Smooth muscle cell (in vitro differentiated cells): ENCODE data around the gene CADPS2. TPM values are rescaled to one million over a fixed set of nuclear protein-coding genes. Genes with fewer than 3 reads are reported as not detected.
A peak's percentile ranks its signal among the peaks of the same experiment; 100 is the strongest.

ENCODE experiments used
- DNase-seq: peaks from one replicate; lab custom pipeline; 2025; ENCODE audit not compliant: unreplicated experiment; lab: John Stamatoyannopoulos, UW
- H2AFZ ChIP-seq: fragments of 200-600 bp; sonication (generic); 2 replicates; pipeline ENCODE4 v1.6.0; 2016; ENCODE audit warnings: antibody characterized with exemption, low read depth, mild to moderate bottlenecking
- H3F3A ChIP-seq: fragments of 200-600 bp; sonication (generic); 2 replicates; pipeline ENCODE4 v1.6.0; 2017; ENCODE audit warnings: antibody characterized with exemption, low read depth
- H3K27ac ChIP-seq: fragments of 200-600 bp; sonication (generic); 2 replicates; pipeline ENCODE4 v1.5.1; 2016; ENCODE audit warnings: low read depth, mild to moderate bottlenecking
- H3K27me3 ChIP-seq: fragments of 200-600 bp; sonication (generic); 2 replicates; pipeline ENCODE4 v1.6.1; 2016; ENCODE audit warnings: low read depth, mild to moderate bottlenecking
- H3K36me3 ChIP-seq: fragments of 200-600 bp; sonication (generic); 2 replicates; pipeline ENCODE4 v1.5.1; 2016; ENCODE audit warnings: low read depth
- H3K4me1 ChIP-seq: fragments of 200-600 bp; sonication (generic); 2 replicates; pipeline ENCODE4 v1.5.1; 2016; ENCODE audit warnings: low read depth
- H3K4me2 ChIP-seq: fragments of 200-600 bp; sonication (generic); 2 replicates; pipeline ENCODE4 v1.6.0; 2016; ENCODE audit warnings: mild to moderate bottlenecking
- H3K4me3 ChIP-seq: fragments of 200-600 bp; sonication (generic); 2 replicates; pipeline ENCODE4 v1.5.1; 2016; ENCODE audit warnings: mild to moderate bottlenecking
- H3K79me2 ChIP-seq: fragments of 200-600 bp; sonication (generic); 2 replicates; pipeline ENCODE4 v1.6.0; 2016; ENCODE audit warnings: low read depth, mild to moderate bottlenecking
- H3K9ac ChIP-seq: fragments of 200-600 bp; sonication (generic); 2 replicates; pipeline ENCODE4 v1.6.0; 2016; ENCODE audit warnings: low read depth
- H3K9me3 ChIP-seq: fragments of 200-600 bp; sonication (generic); replicated peaks from 2 replicates; pipeline ENCODE4 v1.5.1; 2016; ENCODE audit warnings: low read depth
- H4K20me1 ChIP-seq: fragments of 200-600 bp; sonication (generic); 2 replicates; pipeline ENCODE4 v1.6.0; 2016; ENCODE audit warnings: low read depth
- CTCF ChIP-seq: fragments of 200-600 bp; sonication (generic); IDR thresholded peaks from 2 replicates; pipeline ENCODE4 v1.5.1; 2017; ENCODE audit warnings: borderline replicate concordance, mild to moderate bottlenecking, antibody characterized with exemption; ENCODE audit not compliant: insufficient read depth, poor library complexity, severe bottlenecking
- WGBS: methylation state at CpG from one replicate; pipeline ENCODE4 v1.1.7; 2016; ENCODE audit warnings: low lambda C conversion rate; 5-methylcytosine and 5-hydroxymethylcytosine counted together
- polyA plus RNA-seq: library from polyadenylated mRNA; unstranded; fragments of >200 nt; fragmentation: Nextera tagmentation; extraction: Ambion mirVana; gene quantifications from 2 replicates; pipeline ENCODE4 v1.2.1, GENCODE V29; 2016
- total RNA-seq: library from RNA; depleted of rRNA; stranded (reverse); fragments of >200 nt; gene quantifications from 2 replicates; pipeline ENCODE4 v1.2.3, GENCODE V29; 2014

Gene CADPS2
- total and polyA plus RNA-seq, 2 experiments from 2014 or later = 8.5 to 15.6 TPM

- 94% methylated on average over 1 of the region's 1 CpG for WGBS
- no peak overlapping the region for H3K9ac ChIP-seq
- H3F3A ChIP-seq = no peaks in the 10 kb centered on the region
- H3K79me2 ChIP-seq = no peaks in the 10 kb centered on the region
- H3K27ac ChIP-seq = no peak overlapping the region
- no peak overlapping the region for H2AFZ ChIP-seq
- DNase-seq = no peak
- no peaks in the 10 kb centered on the region for H4K20me1 ChIP-seq
- H3K27me3 ChIP-seq = no peaks in the 10 kb centered on the region
- H3K36me3 ChIP-seq = no peaks in the 10 kb centered on the region
- no peak for TF ChIP-seq CTCF
- H3K9me3 ChIP-seq = no peaks in the 10 kb centered on the region
- H3K4me1 ChIP-seq = peaks cover 8% of the 10 kb centered on the region
- H3K4me2 ChIP-seq = no peak overlapping the region
- H3K4me3 ChIP-seq = no peak overlapping the region
Measured at GRCh38 chr7:122553761-122554160, 332.5 kb downstream of the CADPS2 start.

DNA sequence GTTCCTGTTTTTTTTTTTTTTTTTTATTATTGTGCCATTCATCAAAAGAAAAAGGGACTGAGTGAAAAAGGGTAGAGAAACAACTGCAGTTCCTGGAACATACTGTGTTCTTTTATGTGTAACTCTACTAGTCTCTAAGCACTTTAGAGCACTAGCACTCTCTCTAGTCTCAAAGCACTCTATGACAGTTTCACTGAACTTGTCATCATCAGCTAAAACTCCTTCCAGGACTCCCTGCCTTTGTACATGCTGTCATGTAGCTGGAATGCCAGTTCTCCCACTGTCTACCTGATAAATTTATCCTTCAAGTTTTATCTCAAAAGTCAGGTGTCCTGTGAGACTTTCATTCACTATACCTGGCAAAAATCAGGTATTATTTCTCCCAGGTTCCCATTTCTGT lies 333.5 kb downstream of the CADPS2 start:
- H3K27me3 ChIP-seq = no peaks in the 10 kb centered on the region
- no peaks in the 10 kb centered on the region for H3K9me3 ChIP-seq

GRCh38 chr7:122550545-122550944 lies 335.7 kb downstream of the CADPS2 start:
- no peak overlapping the region for H3K4me2 ChIP-seq
- WGBS = 100% methylated on average over 1 of the region's 1 CpG
- H3K36me3 ChIP-seq = no peaks in the 10 kb centered on the region
- no peak overlapping the region for H2AFZ ChIP-seq
- H3K4me1 ChIP-seq = no peaks in the 10 kb centered on the region
- no peaks in the 10 kb centered on the region for H3K79me2 ChIP-seq
- no peak overlapping the region for H3K27ac ChIP-seq
- peak; percentile 13 for TF ChIP-seq CTCF
- H3K4me3 ChIP-seq = no peak overlapping the region
- DNase-seq = no peak
- no peaks in the 10 kb centered on the region for H3K9me3 ChIP-seq
- no peaks in the 10 kb centered on the region for H3F3A ChIP-seq
- no peak overlapping the region for H3K9ac ChIP-seq
- H3K27me3 ChIP-seq = no peaks in the 10 kb centered on the region
- H4K20me1 ChIP-seq = no peaks in the 10 kb centered on the region

More for the DNA sequence above, 333.5 kb downstream of the CADPS2 start:
- Histone ChIP-seq H4K20me1 (no peaks in the 10 kb centered on the region), H3K4me1 (peaks cover 8% of the 10 kb centered on the region), H3K4me2 (no peak overlapping the region), H3K4me3 (no peak overlapping the region), H2AFZ (no peak overlapping the region), H3K27ac (no peak overlapping the region), H3K36me3 (no peaks in the 10 kb centered on the region), H3K79me2 (no peaks in the 10 kb centered on the region), H3K9ac (no peak overlapping the region), H3F3A (no peaks in the 10 kb centered on the region)
- TF ChIP-seq CTCF = no peak
- DNase-seq = no peak

DNA sequence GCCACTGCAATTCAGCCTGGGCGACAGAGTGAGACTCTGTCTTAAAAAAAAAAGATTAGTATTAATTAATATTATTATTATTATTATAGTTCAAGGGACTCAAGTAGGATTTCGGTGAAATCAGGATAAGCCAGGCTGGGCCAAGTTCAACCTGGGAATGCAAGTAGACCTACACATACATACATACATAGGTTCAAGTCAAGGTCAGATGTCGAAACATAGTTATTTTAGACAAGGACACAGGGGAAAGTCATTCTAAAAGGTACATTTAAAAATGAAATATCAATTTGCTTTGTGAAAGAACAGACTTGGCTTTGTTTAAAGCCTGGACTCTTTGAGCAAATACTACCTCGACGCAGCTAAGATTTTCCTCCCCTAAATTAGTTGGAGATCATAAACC lies 336.7 kb downstream of the CADPS2 start:
- H2AFZ ChIP-seq = no peak overlapping the region
- H3K4me1 ChIP-seq = no peaks in the 10 kb centered on the region
- TF ChIP-seq CTCF = no peak
- no peaks in the 10 kb centered on the region for H4K20me1 ChIP-seq
- no peak overlapping the region for H3K4me2 ChIP-seq
- no peak overlapping the region for H3K27ac ChIP-seq
- no peaks in the 10 kb centered on the region for H3K79me2 ChIP-seq
- no peaks in the 10 kb centered on the region for H3F3A ChIP-seq
- H3K9ac ChIP-seq = no peak overlapping the region
- H3K27me3 ChIP-seq = no peaks in the 10 kb centered on the region
- no peaks in the 10 kb centered on the region for H3K36me3 ChIP-seq
- WGBS = 97% methylated on average over 5 of the region's 5 CpGs
- no peaks in the 10 kb centered on the region for H3K9me3 ChIP-seq
- DNase-seq = no peak
- no peak overlapping the region for H3K4me3 ChIP-seq
